Right lobe of liver (tissue), 4 donors: ENCODE data around the gene NUP58.

ENCODE experiments used
- POLR2A ChIP-seq: fragments of 450-650 bp; IDR thresholded peaks from one replicate; pipeline ENCODE4 v1.6.1; 2017; ENCODE audit warnings: antibody characterized with exemption, mild to moderate bottlenecking
- TF ChIP-seq, protein P1 (sequence below), 4 donors: fragments of 200-600 bp in 3 of 4; fragments of 450-650 bp in 1 of 4; IDR thresholded peaks; one replicate each; pipeline versions ENCODE4 v1.5.1 to v1.8.0; 2016 to 2022; ENCODE audit warnings: antibody characterized with exemption in 4 of 4, mild to moderate bottlenecking in 2 of 4
- donor health status: DM: no; HTN: no; CAD: no.
- donor health status: DM: no; HTN: no; CAD: no.
- donor health status: DM: no; HTN: yes; CAD: no.

DNA sequence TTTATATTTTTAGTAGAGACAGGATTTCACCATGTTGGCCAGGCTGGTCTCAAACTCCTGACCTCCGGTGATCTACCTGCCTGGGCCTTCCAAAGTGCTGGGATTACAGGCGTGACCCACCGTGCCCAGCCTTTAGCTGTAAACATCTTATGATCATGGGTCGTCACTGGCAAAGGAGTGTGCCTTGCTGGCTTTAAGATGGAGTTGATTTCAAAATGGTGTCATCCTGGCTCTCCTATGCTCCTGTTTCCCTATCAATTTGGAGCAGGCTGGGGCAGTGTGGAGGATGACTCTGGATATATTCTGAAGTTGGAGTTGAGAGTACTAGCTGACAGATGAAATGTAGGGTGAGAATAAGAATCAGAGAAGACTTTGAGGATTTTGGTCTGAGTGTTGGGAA is 51.9 kb downstream of the NUP58 start:
- TF ChIP-seq, protein P1, sequence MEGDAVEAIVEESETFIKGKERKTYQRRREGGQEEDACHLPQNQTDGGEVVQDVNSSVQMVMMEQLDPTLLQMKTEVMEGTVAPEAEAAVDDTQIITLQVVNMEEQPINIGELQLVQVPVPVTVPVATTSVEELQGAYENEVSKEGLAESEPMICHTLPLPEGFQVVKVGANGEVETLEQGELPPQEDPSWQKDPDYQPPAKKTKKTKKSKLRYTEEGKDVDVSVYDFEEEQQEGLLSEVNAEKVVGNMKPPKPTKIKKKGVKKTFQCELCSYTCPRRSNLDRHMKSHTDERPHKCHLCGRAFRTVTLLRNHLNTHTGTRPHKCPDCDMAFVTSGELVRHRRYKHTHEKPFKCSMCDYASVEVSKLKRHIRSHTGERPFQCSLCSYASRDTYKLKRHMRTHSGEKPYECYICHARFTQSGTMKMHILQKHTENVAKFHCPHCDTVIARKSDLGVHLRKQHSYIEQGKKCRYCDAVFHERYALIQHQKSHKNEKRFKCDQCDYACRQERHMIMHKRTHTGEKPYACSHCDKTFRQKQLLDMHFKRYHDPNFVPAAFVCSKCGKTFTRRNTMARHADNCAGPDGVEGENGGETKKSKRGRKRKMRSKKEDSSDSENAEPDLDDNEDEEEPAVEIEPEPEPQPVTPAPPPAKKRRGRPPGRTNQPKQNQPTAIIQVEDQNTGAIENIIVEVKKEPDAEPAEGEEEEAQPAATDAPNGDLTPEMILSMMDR (IDR thresholded peaks at IDR 0.05), result no peak
- TF ChIP-seq POLR2A, result no peak
